K562 (cell line): ENCODE results near the gene RABL6. TPM values are rescaled to one million over a fixed set of nuclear protein-coding genes. Genes with fewer than 3 reads are reported as not detected.

Experiments
- ATAC-seq: fragments of 200-7000 bp; cut with Tn5 transposase; 3 replicates; pipeline ENCODE4 v1.9.1; 2020; ENCODE audit warnings: moderate library complexity
- BruUV-seq: library from RNA; stranded (reverse); fragments of 400-500 nt; replicated peaks from 2 replicates; lab custom pipeline; 2021; lab: Mats Ljungman, UMichigan
- CTCF ChIA-PET: fragments of 300-600 bp; formaldehyde crosslinking; extraction: SDS; loops from one replicate; lab custom pipeline; 2021; ENCODE audit warnings: low intra/inter-chr PET ratio; lab: Yijun Ruan, JAX
- POLR2A ChIA-PET: fragments of 300-600, 350-650 bp; sonication (Branson Sonifier 250); formaldehyde crosslinking; extraction: SDS; loops from one replicate; lab custom pipeline; 2021; ENCODE audit warnings: antibody characterized with exemption, inconsistent platforms; lab: Yijun Ruan, JAX
- DNase-seq, 4 experiments: peaks; one replicate each; pipeline versions ENCODE4 v3.0.0 to v3.0.0-alpha.2; 2011 to 2018; ENCODE audit warnings: low spot score in 3 of 4, mixed read lengths in 3 of 4; ENCODE audit errors: extremely low read depth in 1 of 4
- FAIRE-seq: peaks from 2 replicates; lab custom pipeline; 2011; peaks lifted over from hg19 to GRCh38; lab: Jason Lieb, UNC
- H2AFZ ChIP-seq: 2 replicates; pipeline ENCODE4 v1.6.0; 2011; ENCODE audit warnings: low read depth, low read length, control low read depth, inconsistent platforms
- H3K27ac ChIP-seq: fragments of 200-600 bp; 3 replicates; pipeline ENCODE4 v1.8.0; 2011; ENCODE audit warnings: low read depth, mild to moderate bottlenecking, control low read depth, inconsistent platforms, low read length, moderate library complexity, mixed read lengths; ENCODE audit errors: extremely low read depth
- H3K27me3 ChIP-seq, 2 experiments: fragments of 300-600 bp in 1 of 2; 2 replicates in 1 of 2; 3 replicates in 1 of 2; pipeline versions ENCODE4 v1.6.0 to v1.8.0; 2011; ENCODE audit warnings: inconsistent platforms in 2 of 2, low read length in 2 of 2, mild to moderate bottlenecking in 1 of 2, mixed read lengths in 1 of 2, moderate library complexity in 1 of 2; ENCODE audit not compliant: control insufficient read depth in 2 of 2, insufficient read depth in 2 of 2
- H3K36me3 ChIP-seq: fragments of 300-600 bp; 3 replicates; pipeline ENCODE4 v1.8.0; 2011; ENCODE audit warnings: mild to moderate bottlenecking, low read length, inconsistent platforms; ENCODE audit not compliant: control insufficient read depth, insufficient read depth
- H3K4me1 ChIP-seq, 2 experiments: fragments of 200-600 bp in 1 of 2; replicated peaks in 1 of 2; 2 replicates in 1 of 2; 3 replicates in 1 of 2; pipeline versions ENCODE4 v1.5.1 to v1.8.0; 2011; ENCODE audit warnings: inconsistent platforms in 2 of 2, low read length in 2 of 2, mild to moderate bottlenecking in 1 of 2, mixed read lengths in 1 of 2, moderate library complexity in 1 of 2; ENCODE audit not compliant: control insufficient read depth in 2 of 2, insufficient read depth in 2 of 2
- H3K4me2 ChIP-seq: 2 replicates; pipeline ENCODE4 v1.6.1; 2011; ENCODE audit warnings: low read length, control low read depth, inconsistent platforms, mixed read lengths; ENCODE audit not compliant: insufficient read depth
- H3K4me3 ChIP-seq: fragments of 200-600 bp; sonication (generic), shearing (Covaris generic); 2 replicates; pipeline ENCODE4 v1.5.1; 2016; ENCODE audit warnings: control low read depth, inconsistent platforms
- H3K79me2 ChIP-seq: fragments of 200-600 bp; 3 replicates; pipeline ENCODE4 v1.8.0; 2011; ENCODE audit warnings: low read length, inconsistent platforms; ENCODE audit not compliant: control insufficient read depth, insufficient read depth
- H3K9ac ChIP-seq, 2 experiments: 2 replicates each; pipeline versions ENCODE4 v1.6.0 to v1.6.1; 2011; ENCODE audit warnings: low read depth in 2 of 2, low read length in 2 of 2, control low read depth in 1 of 2, inconsistent platforms in 1 of 2, mild to moderate bottlenecking in 1 of 2, mixed read lengths in 1 of 2; ENCODE audit not compliant: insufficient read depth in 1 of 2
- H3K9me1 ChIP-seq: one replicate; pipeline ENCODE4 v1.6.0; 2011; ENCODE audit warnings: inconsistent platforms, mild to moderate bottlenecking, low read length, moderate library complexity; ENCODE audit not compliant: control insufficient read depth, insufficient read depth
- H3K9me3 ChIP-seq: replicated peaks from 2 replicates; pipeline ENCODE4 v1.5.1; 2011; ENCODE audit warnings: low read depth, low read length, inconsistent platforms; ENCODE audit not compliant: control insufficient read depth, insufficient read depth
- H4K20me1 ChIP-seq: replicated peaks from 2 replicates; pipeline ENCODE4 v1.6.1; 2011; ENCODE audit warnings: low read length, inconsistent platforms, mixed read lengths; ENCODE audit not compliant: control insufficient read depth, insufficient read depth
- CXXC5 ChIP-seq: fragments of 250-450 bp; sonication (Bioruptor Pico); IDR thresholded peaks from 2 replicates; pipeline ENCODE4 v1.8.0; 2022; ENCODE audit warnings: inconsistent platforms, mild to moderate bottlenecking, moderate library complexity
- DPF2 ChIP-seq: fragments of 450-650 bp; IDR thresholded peaks from 2 replicates; pipeline ENCODE4 v1.6.1; 2016
- NFIC ChIP-seq: fragments of 450-650 bp; IDR thresholded peaks from 2 replicates; pipeline ENCODE4 v1.6.1; 2017; ENCODE audit warnings: mild to moderate bottlenecking, inconsistent platforms
- ZFX ChIP-seq: sonication (generic); formaldehyde crosslinking; IDR thresholded peaks from 2 replicates; pipeline ENCODE4 v1.8.0; 2022; ENCODE audit warnings: mild to moderate bottlenecking, missing genetic modification reagents, moderate library complexity
- WGBS: fragments of 100-300 bp; shearing (Covaris generic); methylation state at CpG from one replicate; pipeline ENCODE4 v1.1.6; 2016; ENCODE audit warnings: low coverage, mixed read lengths; ENCODE audit not compliant: insufficient coverage; ENCODE audit errors: missing lambda C conversion rate; 5-methylcytosine and 5-hydroxymethylcytosine counted together
- in situ Hi-C: fragments of 300-500 bp; cut with MboI; formaldehyde crosslinking; loops from 4 replicates; pipeline ENCODE4 v1.15.0; 2018; ENCODE audit warnings: inconsistent platforms, mixed read lengths
- intact Hi-C: fragments of 100-400 bp; cut with micrococcal nuclease; formaldehyde crosslinking; loops from 2 replicates; pipeline ENCODE4 v1.14.2; 2022
- polyA plus RNA-seq, 8 experiments: library from polyadenylated mRNA; depleted of rRNA in 4 of 8; stranded (reverse) in 5 of 8; unstranded in 3 of 8; fragments of >200 nt; fragmentation: Nextera tagmentation in 2 of 8; fragmentation: Illumina TruSeq in 1 of 8; extraction: Ambion mirVana in 2 of 8; extraction: Trizol in 1 of 8; gene quantifications; 2 replicates each; pipeline versions ENCODE4 v1.2.1 to v1.2.3, GENCODE V29; 2011 to 2014; ENCODE audit warnings: inconsistent platforms in 1 of 8, missing spikeins in 1 of 8
- total RNA-seq, 7 experiments: library from RNA; depleted of rRNA in 6 of 7; stranded (reverse); fragments of >200 nt in 6 of 7; fragmentation: Illumina TruSeq in 2 of 7; extraction: Trizol in 2 of 7; gene quantifications; 2 replicates each; pipeline versions ENCODE4 v1.2.1 to v1.2.3, GENCODE V29; 2011 to 2021; ENCODE audit warnings: low replicate concordance in 1 of 7
- TF ChIP-seq, protein P1 (sequence below), 3 experiments: fragments of 200-800 bp in 1 of 3; fragments of 250-450 bp in 1 of 3; fragments of 450-650 bp in 1 of 3; sonication (Bioruptor Pico) in 1 of 3; sonication (Bioruptor generic) in 1 of 3; formaldehyde crosslinking in 1 of 3; IDR thresholded peaks; 2 replicates each; pipeline versions ENCODE4 v1.6.1 to v1.8.0; 2016 to 2022; ENCODE audit warnings: mild to moderate bottlenecking in 2 of 3, missing genetic modification characterization in 2 of 3, missing compliant biosample characterization in 1 of 3, moderate library complexity in 1 of 3

The RABL6 gene
- total and polyA plus RNA-seq, 9 of the 15 experiments (the other 6 are each of a cell fraction or from before 2014, with no cell fraction given), result 5.6 to 181 (median 84.5) TPM

DNA sequence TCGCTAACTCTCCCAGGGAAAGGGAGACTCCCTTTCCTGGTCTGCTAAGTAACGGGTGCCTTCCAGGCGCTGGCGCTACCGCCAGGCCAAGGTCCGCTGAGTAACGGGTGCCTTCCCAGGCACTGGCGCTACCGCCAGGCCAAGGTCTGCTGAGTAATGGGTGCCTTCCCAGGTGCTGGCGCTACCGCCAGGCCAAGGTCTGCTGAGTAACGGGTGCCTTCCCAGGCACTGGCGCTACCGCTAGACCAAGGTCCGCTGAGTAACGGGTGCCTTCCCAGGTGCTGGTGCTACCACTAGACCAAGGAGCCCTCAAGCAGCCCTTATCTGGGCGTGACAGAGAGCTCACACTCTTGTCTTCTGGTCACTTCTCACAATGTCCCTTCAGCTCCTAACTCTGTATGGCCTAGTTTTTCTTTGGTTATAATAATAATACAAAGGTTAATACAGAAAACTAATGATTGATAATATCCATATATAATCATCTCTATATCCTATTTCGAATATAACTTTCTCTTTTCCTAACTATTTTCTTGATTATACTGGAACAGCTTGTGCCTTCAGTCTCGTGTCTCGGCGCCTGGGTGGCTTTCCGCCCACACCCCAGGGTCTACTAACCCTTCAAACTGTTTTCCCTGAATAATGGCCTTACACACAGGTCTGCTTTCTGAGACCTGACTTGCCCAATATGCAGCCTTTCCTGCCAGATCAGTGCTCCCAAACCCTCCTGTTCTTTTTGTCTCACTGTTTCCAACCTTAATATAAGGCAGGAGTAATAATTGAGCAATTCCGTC lies 22.0 kb upstream of the RABL6 start (continued):
- TF ChIP-seq ZFX (CRISPR knock-in tag) (peak; percentile 17; the same call in 1 of the 2 replicates), DPF2 (0 out of 2 replicates have a peak, but pooled peaks have one; percentile 17)
- TF ChIP-seq, protein P1, sequence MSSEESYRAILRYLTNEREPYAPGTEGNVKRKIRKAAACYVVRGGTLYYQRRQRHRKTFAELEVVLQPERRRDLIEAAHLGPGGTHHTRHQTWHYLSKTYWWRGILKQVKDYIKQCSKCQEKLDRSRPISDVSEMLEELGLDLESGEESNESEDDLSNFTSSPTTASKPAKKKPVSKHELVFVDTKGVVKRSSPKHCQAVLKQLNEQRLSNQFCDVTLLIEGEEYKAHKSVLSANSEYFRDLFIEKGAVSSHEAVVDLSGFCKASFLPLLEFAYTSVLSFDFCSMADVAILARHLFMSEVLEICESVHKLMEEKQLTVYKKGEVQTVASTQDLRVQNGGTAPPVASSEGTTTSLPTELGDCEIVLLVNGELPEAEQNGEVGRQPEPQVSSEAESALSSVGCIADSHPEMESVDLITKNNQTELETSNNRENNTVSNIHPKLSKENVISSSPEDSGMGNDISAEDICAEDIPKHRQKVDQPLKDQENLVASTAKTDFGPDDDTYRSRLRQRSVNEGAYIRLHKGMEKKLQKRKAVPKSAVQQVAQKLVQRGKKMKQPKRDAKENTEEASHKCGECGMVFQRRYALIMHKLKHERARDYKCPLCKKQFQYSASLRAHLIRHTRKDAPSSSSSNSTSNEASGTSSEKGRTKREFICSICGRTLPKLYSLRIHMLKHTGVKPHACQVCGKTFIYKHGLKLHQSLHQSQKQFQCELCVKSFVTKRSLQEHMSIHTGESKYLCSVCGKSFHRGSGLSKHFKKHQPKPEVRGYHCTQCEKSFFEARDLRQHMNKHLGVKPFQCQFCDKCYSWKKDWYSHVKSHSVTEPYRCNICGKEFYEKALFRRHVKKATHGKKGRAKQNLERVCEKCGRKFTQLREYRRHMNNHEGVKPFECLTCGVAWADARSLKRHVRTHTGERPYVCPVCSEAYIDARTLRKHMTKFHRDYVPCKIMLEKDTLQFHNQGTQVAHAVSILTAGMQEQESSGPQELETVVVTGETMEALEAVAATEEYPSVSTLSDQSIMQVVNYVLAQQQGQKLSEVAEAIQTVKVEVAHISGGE (CRISPR knock-in tag; IDR thresholded peaks at IDR 0.05), result peak in 1 of 3 experiments; percentile 8; a peak in 1 of 6 replicates
- TF ChIP-seq, all 486 proteins: peak for 6; not testable (repeated sequence) for 480

DNA sequence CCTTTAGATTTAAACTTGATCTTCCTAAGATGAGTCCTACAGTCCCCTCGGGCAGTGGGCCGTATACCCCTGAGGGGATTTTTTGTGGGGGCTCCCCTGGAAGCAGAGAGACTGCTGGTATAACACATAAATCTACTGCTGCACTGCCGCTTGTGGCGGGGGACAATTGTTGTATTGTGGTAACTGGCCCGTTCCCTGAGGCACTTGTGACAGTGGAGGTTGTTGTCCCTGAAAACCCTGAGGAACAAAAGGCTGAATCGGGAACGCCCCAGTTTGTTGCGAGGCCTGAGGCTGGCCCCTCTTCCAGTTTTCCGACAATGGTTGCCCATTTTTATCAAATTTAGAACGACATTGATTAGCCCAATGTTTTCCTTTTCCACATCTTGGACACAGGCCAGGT lies 21.3 kb upstream of the RABL6 start:
- ATAC-seq, result no peak
- WGBS, result 67% methylated on average over 10 of the region's 10 CpGs
- peaks cover 3% of the 10 kb centered on the region for H3K79me2 ChIP-seq
- no peak for TF ChIP-seq CXXC5
- TF ChIP-seq NFIC, result 0 out of 2 replicates have a peak, but pooled peaks have one; percentile 54
- H3K9me3 ChIP-seq, result no peaks in the 10 kb centered on the region
- DNase-seq, result no peak
- POLR2A ChIA-PET, result interaction anchor here (1.1 kb wide), 1 partner anchor 402 kb away, joined by 4 read pairs; the partner anchor contains the start of gene SSNA1
- CTCF ChIA-PET, result interaction anchor here (1.6 kb wide), 1 partner anchor 249 kb away, joined by 10 read pairs; no protein-coding TSS in a partner anchor
- FAIRE-seq, result no peak
- no peaks in the 10 kb centered on the region for H3K27me3 ChIP-seq
- in situ Hi-C loops (loop anchor here (25.0 kb wide), 1 partner anchor 451 kb away; the partner anchor contains the start of genes CYSRT1, RNF224, SLC34A3 and TUBB4B), intact Hi-C loops (loop anchor here (2.0 to 10.0 kb wide), 3 partner anchors 54 to 458 kb away; partner anchors contain the start of genes C8G and TUBB4B)
- H3K4me3 ChIP-seq, result no peak overlapping the region
- H3K4me1 ChIP-seq, result peaks cover 33 to 38% of the 10 kb centered on the region in 2 experiments
- BruUV-seq, result no TSS peak
- no peaks in the 10 kb centered on the region for H4K20me1 ChIP-seq
- no peak overlapping the region for H3K4me2 ChIP-seq
- H3K36me3 ChIP-seq, result no peaks in the 10 kb centered on the region
- peak overlapping the region; percentile 64; the same call in 1 of the 2 replicates for H2AFZ ChIP-seq
- H3K9me1 ChIP-seq, result no peaks in the 10 kb centered on the region
- H3K27ac ChIP-seq, result no peak overlapping the region; the same call in 2 of the 3 replicates
- 0 out of 4 replicates have a peak overlapping the region, but pooled peaks of 1 of the 2 experiments have one; percentile 11 for H3K9ac ChIP-seq
